H1 (cell line): ENCODE results near the gene AMN. TPM values are rescaled to one million over a fixed set of nuclear protein-coding genes. Genes with fewer than 3 reads are reported as not detected.

Experiments
- CTCF ChIA-PET: fragments of 300-600 bp; sonication (Branson Sonifier 250); formaldehyde crosslinking; loops from one replicate; lab custom pipeline; 2021; ENCODE audit not compliant: partially characterized antibody; lab: Charles Lee
- POLR2A ChIA-PET: fragments of 300-600 bp; sonication (Branson Sonifier 250); formaldehyde crosslinking; loops from one replicate; lab custom pipeline; 2021; ENCODE audit warnings: inconsistent platforms; ENCODE audit not compliant: partially characterized antibody; lab: Charles Lee
- DNase-seq, 2 experiments: peaks; one replicate each; pipeline versions ENCODE4 v3.0.0 to v3.0.0-alpha.2; 2010 to 2022; ENCODE audit warnings: low spot score in 2 of 2, low read depth in 1 of 2, mixed read lengths in 1 of 2
- FAIRE-seq: peaks from 2 replicates; lab custom pipeline; 2011; peaks lifted over from hg19 to GRCh38; lab: Jason Lieb, UNC
- H2AFZ ChIP-seq: 2 replicates; pipeline ENCODE4 v1.8.1; 2012; ENCODE audit warnings: low read length, inconsistent platforms
- H2AK5ac ChIP-seq: 2 replicates; pipeline ENCODE4 v1.6.1; 2013; ENCODE audit warnings: low read depth, low read length
- H2BK120ac ChIP-seq: replicated peaks from 2 replicates; pipeline ENCODE3; 2013; ENCODE audit warnings: low read depth, low read length, inconsistent platforms
- H2BK12ac ChIP-seq: 2 replicates; pipeline ENCODE4 v1.6.1; 2013; ENCODE audit warnings: low read depth, low read length
- H2BK15ac ChIP-seq: 2 replicates; pipeline ENCODE4 v1.6.1; 2013; ENCODE audit warnings: low read length
- H2BK20ac ChIP-seq: 2 replicates; pipeline ENCODE4 v1.6.1; 2013; ENCODE audit warnings: low read length
- H2BK5ac ChIP-seq: 2 replicates; pipeline ENCODE4 v1.6.1; 2013; ENCODE audit warnings: low read depth, low read length
- H3K14ac ChIP-seq: 2 replicates; pipeline ENCODE4 v1.6.1; 2013; ENCODE audit warnings: inconsistent platforms; ENCODE audit not compliant: insufficient read length
- H3K18ac ChIP-seq: 2 replicates; pipeline ENCODE4 v1.6.1; 2013; ENCODE audit warnings: low read length; ENCODE audit errors: extremely low read depth
- H3K23ac ChIP-seq: 2 replicates; pipeline ENCODE4 v1.6.1; 2013; ENCODE audit warnings: inconsistent platforms; ENCODE audit not compliant: insufficient read length
- H3K23me2 ChIP-seq: 2 replicates; pipeline ENCODE4 v1.6.1; 2013; ENCODE audit warnings: low read depth, low read length
- H3K27ac ChIP-seq: 2 replicates; pipeline ENCODE4 v1.6.1; 2011; ENCODE audit warnings: low read depth, low read length, inconsistent platforms
- H3K27me3 ChIP-seq, 4 experiments: replicated peaks in 1 of 4; 1 replicate in 1 of 4; 2 replicates in 3 of 4; pipeline versions ENCODE4 v1.6.1 to v1.8.1; 2011 to 2013; ENCODE audit warnings: low read length in 3 of 4, mild to moderate bottlenecking in 3 of 4, inconsistent platforms in 2 of 4, mixed read lengths in 2 of 4, moderate library complexity in 1 of 4; ENCODE audit not compliant: control insufficient read depth in 3 of 4, insufficient read depth in 3 of 4; ENCODE audit errors: extremely low read depth in 1 of 4
- H3K36me3 ChIP-seq, 4 experiments: 2 replicates each; pipeline versions ENCODE4 v1.6.1 to v1.8.1; 2011 to 2013; ENCODE audit warnings: mild to moderate bottlenecking in 4 of 4, low read length in 3 of 4, moderate library complexity in 2 of 4, control low read depth in 1 of 4, inconsistent platforms in 1 of 4; ENCODE audit not compliant: insufficient read depth in 4 of 4, control insufficient read depth in 2 of 4
- H3K4ac ChIP-seq: replicated peaks from 2 replicates; pipeline ENCODE3; 2013; ENCODE audit warnings: low read length, low read depth, mixed read lengths, inconsistent platforms; ENCODE audit not compliant: insufficient read length
- H3K4me1 ChIP-seq, 4 experiments: replicated peaks in 1 of 4; 1 replicate in 1 of 4; 2 replicates in 3 of 4; pipeline versions ENCODE4 v1.6.1 to v1.8.1; 2011 to 2013; ENCODE audit warnings: low read length in 3 of 4, inconsistent platforms in 2 of 4, mixed read lengths in 1 of 4; ENCODE audit not compliant: insufficient read depth in 4 of 4, control insufficient read depth in 3 of 4
- H3K4me2 ChIP-seq, 2 experiments: 2 replicates each; pipeline versions ENCODE4 v1.6.1 to v1.8.1; 2011 to 2013; ENCODE audit warnings: low read depth in 2 of 2, low read length in 2 of 2, control low read depth in 1 of 2, inconsistent platforms in 1 of 2, mild to moderate bottlenecking in 1 of 2; ENCODE audit not compliant: insufficient read depth in 1 of 2
- H3K4me3 ChIP-seq, 4 experiments: fragments of 200-600, 300-600 bp in 1 of 4; sonication (generic), shearing (Covaris generic), sonication (Bioruptor Twin) in 1 of 4; 2 replicates each; pipeline versions ENCODE4 v1.5.1 to v1.8.1; 2011 to 2016; ENCODE audit warnings: low read length in 4 of 4, low read depth in 3 of 4, control low read depth in 2 of 4, inconsistent platforms in 2 of 4, mild to moderate bottlenecking in 2 of 4, mixed read lengths in 1 of 4, moderate library complexity in 1 of 4; ENCODE audit not compliant: insufficient read depth in 2 of 4; ENCODE audit errors: extremely low read depth in 1 of 4
- H3K56ac ChIP-seq: replicated peaks from 2 replicates; pipeline ENCODE3; 2013; ENCODE audit warnings: low read depth, mild to moderate bottlenecking, mixed read lengths, low read length, inconsistent platforms; ENCODE audit not compliant: insufficient read length
- H3K79me1 ChIP-seq: 2 replicates; pipeline ENCODE4 v1.6.1; 2013; ENCODE audit warnings: low read depth, low read length, control low read depth
- H3K79me2 ChIP-seq, 2 experiments: 2 replicates each; pipeline versions ENCODE4 v1.6.1 to v1.8.1; 2012 to 2013; ENCODE audit warnings: low read length in 2 of 2, mild to moderate bottlenecking in 2 of 2, inconsistent platforms in 1 of 2; ENCODE audit not compliant: insufficient read depth in 2 of 2, control insufficient read depth in 1 of 2
- H3K9ac ChIP-seq, 4 experiments: replicated peaks in 1 of 4; 1 replicate in 1 of 4; 2 replicates in 3 of 4; pipeline versions ENCODE4 v1.6.1 to v1.8.1; 2011 to 2013; ENCODE audit warnings: low read depth in 3 of 4, low read length in 3 of 4, control low read depth in 2 of 4, mild to moderate bottlenecking in 2 of 4, moderate library complexity in 2 of 4, inconsistent platforms in 1 of 4; ENCODE audit errors: extremely low read depth in 1 of 4
- H3K9me3 ChIP-seq, 2 experiments: 2 replicates each; pipeline versions ENCODE4 v1.6.1 to v1.8.1; 2012 to 2013; ENCODE audit warnings: mild to moderate bottlenecking in 2 of 2, moderate library complexity in 2 of 2, control low read depth in 1 of 2, inconsistent platforms in 1 of 2, low read depth in 1 of 2, low read length in 1 of 2, mixed read lengths in 1 of 2; ENCODE audit not compliant: insufficient read depth in 2 of 2
- H4K20me1 ChIP-seq, 2 experiments: replicated peaks in 1 of 2; 2 replicates each; pipeline versions ENCODE3 to v1.8.1; 2011 to 2013; ENCODE audit warnings: inconsistent platforms in 2 of 2, low read length in 2 of 2, mild to moderate bottlenecking in 1 of 2; ENCODE audit not compliant: insufficient read depth in 2 of 2, control insufficient read depth in 1 of 2
- H4K5ac ChIP-seq: 2 replicates; pipeline ENCODE4 v1.6.1; 2013; ENCODE audit warnings: low read length, low read depth, mixed read lengths, inconsistent platforms; ENCODE audit not compliant: insufficient read length
- H4K8ac ChIP-seq: 2 replicates; pipeline ENCODE4 v1.8.0; 2013; ENCODE audit warnings: mild to moderate bottlenecking, moderate library complexity, low read length, inconsistent platforms; ENCODE audit not compliant: insufficient read depth; ENCODE audit errors: extremely low read depth
- H4K91ac ChIP-seq: replicated peaks from 2 replicates; pipeline ENCODE3; 2013; ENCODE audit warnings: low read length, mixed read lengths, inconsistent platforms; ENCODE audit not compliant: insufficient read length
- HDAC6 ChIP-seq: IDR thresholded peaks from one replicate; pipeline ENCODE4 v1.7.1; 2012; ENCODE audit warnings: low read depth, mild to moderate bottlenecking, inconsistent platforms, low read length, moderate library complexity
- WGBS, 2 experiments: shearing (Covaris generic) in 1 of 2; methylation state at CpG; one replicate each; pipeline versions ENCODE4 v1.1.6 to v1.1.7; 2013 to 2015; ENCODE audit warnings: low lambda C conversion rate in 2 of 2, mixed read lengths in 2 of 2, inconsistent platforms in 1 of 2, low coverage in 1 of 2, missing lambda C conversion rate in 1 of 2; ENCODE audit not compliant: insufficient replicate concordance in 2 of 2, insufficient coverage in 1 of 2, insufficient read length in 1 of 2; ENCODE audit errors: extremely low coverage in 1 of 2, missing lambda C conversion rate in 1 of 2; 5-methylcytosine and 5-hydroxymethylcytosine counted together
- polyA plus RNA-seq, 7 experiments: library from polyadenylated mRNA; depleted of rRNA in 3 of 7; stranded (reverse) in 5 of 7; unstranded in 2 of 7; fragments of >200 nt in 5 of 7; fragments of 200-250 nt in 2 of 7; gene quantifications; 1 replicate in 5 of 7; 2 replicates in 1 of 7; 4 replicates in 1 of 7; pipeline versions ENCODE4 v1.2.1 to v1.2.3, GENCODE V29; 2011 to 2013; ENCODE audit warnings: missing spikeins in 2 of 7, mixed read lengths in 2 of 7
- total RNA-seq: library from RNA; stranded (reverse); fragmentation: NEBNext Ultra II Directional; extraction: Animal tissue kit (Norgen Biotek cat#: 25700); gene quantifications from 2 replicates; pipeline ENCODE4 v1.2.1, GENCODE V29; 2021

Gene AMN
- total and polyA plus RNA-seq, 2 of the 8 experiments (the other 6 are each of a cell fraction or from before 2014, with no cell fraction given), result 0.77 to 1.5 TPM

- ChIA-PET CTCF (interaction anchor here (1.3 kb wide), 1 partner anchor 18 kb away, joined by 4 read pairs; no protein-coding TSS in a partner anchor), POLR2A (no interaction called here)
- Histone ChIP-seq H3K27ac (no peak overlapping the region), H3K4me3 (no peak overlapping the region), H3K9me3 (no peaks in the 10 kb centered on the region), H2BK5ac (peak overlapping the region; percentile 60; the same call in 1 of the 2 replicates), H3K79me2 (no peaks in the 10 kb centered on the region), H2BK12ac (no peak overlapping the region), H4K20me1 (peaks cover 7 to 13% of the 10 kb centered on the region in 2 experiments), H4K8ac (no peak overlapping the region), H3K23me2 (no peaks in the 10 kb centered on the region), H2BK120ac (no peak overlapping the region), H3K23ac (no peak overlapping the region), H3K56ac (no peak overlapping the region), H3K27me3 (no peaks in the 10 kb centered on the region), H3K4me2 (no peak overlapping the region), H3K9ac (no peak overlapping the region), H3K14ac (no peak overlapping the region), H4K91ac (no peak overlapping the region), H3K79me1 (no peaks in the 10 kb centered on the region), H3K4me1 (no peaks in the 10 kb centered on the region), H2BK15ac (no peak overlapping the region), H2BK20ac (no peak overlapping the region), H3K18ac (no peak overlapping the region), H4K5ac (no peak overlapping the region), H3K4ac (no peak overlapping the region), H3K36me3 (peaks cover 10 to 55% (median 44%) of the 10 kb centered on the region in 4 experiments; a peak in 7 of 8 replicates), H2AK5ac (no peak overlapping the region), H2AFZ (no peak overlapping the region)
- WGBS, 2 experiments, result 96% methylated on average over 6 of the region's 6 CpGs; no CpG with 5 or more reads in 1 of the 2 experiments
- FAIRE-seq (no peak), DNase-seq (no peak)
- no peak for TF ChIP-seq HDAC6
Observed at GRCh38 chr14:102952276-102952675, 29.8 kb downstream of the AMN start.
